Gastrocnemius medialis (tissue), 4 donors: Measurements from ENCODE around the gene SNX14. TPM values are rescaled to one million over a fixed set of nuclear protein-coding genes. Genes with fewer than 3 reads are reported as not detected.

Experiments
- ATAC-seq, 2 donors: fragments of 150-250 bp; one replicate each; pipeline ENCODE4 v1.9.1; 2016
- DNase-seq, 2 donors: peaks; one replicate each; pipeline ENCODE4 v3.0.0-alpha.2; 2019
- H3K27ac ChIP-seq, 4 donors: fragments of 200-600 bp; sonication (generic); 1 replicate in 1 of 4; 2 replicates in 3 of 4; pipeline ENCODE4 v1.5.1; 2016 to 2018; ENCODE audit warnings: mild to moderate bottlenecking in 2 of 4, moderate library complexity in 1 of 4
- H3K27me3 ChIP-seq, 3 donors: fragments of 200-600 bp; sonication (generic) in 2 of 3; 1 replicate in 1 of 3; 2 replicates in 2 of 3; pipeline versions ENCODE4 v1.5.1 to v1.6.0; 2016 to 2019; ENCODE audit warnings: mild to moderate bottlenecking in 1 of 3, moderate library complexity in 1 of 3
- H3K36me3 ChIP-seq, 2 donors: fragments of 200-600 bp; sonication (generic) in 1 of 2; one replicate each; pipeline ENCODE4 v1.5.1; 2017 to 2018
- H3K4me1 ChIP-seq, 2 donors: fragments of 200-600 bp; sonication (generic) in 1 of 2; one replicate each; pipeline ENCODE4 v1.5.1; 2016 to 2017; ENCODE audit warnings: mild to moderate bottlenecking in 2 of 2
- H3K4me3 ChIP-seq, 4 donors: fragments of 200-600 bp; sonication (generic) in 3 of 4; 1 replicate in 1 of 4; 2 replicates in 3 of 4; pipeline ENCODE4 v1.5.1; 2016 to 2019; ENCODE audit warnings: mild to moderate bottlenecking in 2 of 4
- H3K9me3 ChIP-seq, 3 donors: fragments of 200-600 bp; sonication (generic) in 2 of 3; 1 replicate in 1 of 3; 2 replicates in 2 of 3; pipeline ENCODE4 v1.5.1; 2016 to 2019
- CTCF ChIP-seq, 5 experiments: fragments of 450-650 bp in 3 of 5; fragments of 200-600 bp in 2 of 5; sonication (generic) in 2 of 5; IDR thresholded peaks in 4 of 5; conservative IDR thresholded peaks in 1 of 5; 1 replicate in 4 of 5; 2 replicates in 1 of 5; pipeline ENCODE4 v1.5.1; 2016 to 2019; ENCODE audit warnings: antibody characterized with exemption in 5 of 5, mild to moderate bottlenecking in 3 of 5, moderate library complexity in 3 of 5
- POLR2A ChIP-seq, 2 donors: fragments of 450-650 bp; IDR thresholded peaks; one replicate each; pipeline ENCODE4 v1.6.1; 2017; ENCODE audit warnings: antibody characterized with exemption in 2 of 2, mild to moderate bottlenecking in 2 of 2, moderate library complexity in 2 of 2
- in situ Hi-C, 4 donors: fragments of 200-750 bp; cut with MboI; loops; one replicate each; pipeline versions ENCODE4 v1.15.0 to v1.8.0; 2017; ENCODE audit warnings: low sequenced_read_pairs in 4 of 4
- intact Hi-C: fragments of 100-400 bp; cut with DNase I; formaldehyde crosslinking; loops from one replicate; pipeline ENCODE4 v1.15.1; 2023; ENCODE audit warnings: low total_unique reads
- total RNA-seq, 4 donors: library from RNA; depleted of rRNA; stranded (reverse); fragments of >200 nt; gene quantifications; one replicate each; pipeline versions ENCODE4 v1.1.0 to v1.2.3, GENCODE V29; 2016

The SNX14 gene
- total RNA-seq, 4 donors from 2014 or later: 16.0 to 38.5 (median 24.7) TPM

GRCh38 chr6:85465762-85466161 is 127.9 kb downstream of the SNX14 start:
- no peak for ATAC-seq
- in situ Hi-C loops: no loop called here
- intact Hi-C loops: no loop called here
- Histone ChIP-seq H3K4me1 (peaks cover 6 to 7% of the 10 kb centered on the region in 2 donors), H3K9me3 (no peaks in the 10 kb centered on the region), H3K27ac (no peak overlapping the region), H3K4me3 (no peak overlapping the region), H3K36me3 (no peaks in the 10 kb centered on the region), H3K27me3 (no peaks in the 10 kb centered on the region)
- TF ChIP-seq POLR2A (IDR thresholded peaks at IDR 0.05) (no peak), CTCF (IDR thresholded peaks at IDR 0.05 in 4 of 5, conservative IDR thresholded peaks at IDR 0.05 in 1 of 5) (no peak)
- no peak for DNase-seq

GRCh38 chr6:85464722-85465150 is 128.9 kb downstream of the SNX14 start:
- intact Hi-C loops (no loop called here), in situ Hi-C loops (no loop called here)
- no peak overlapping the region for H3K4me3 ChIP-seq
- peaks cover 6 to 7% of the 10 kb centered on the region in 2 donors for H3K4me1 ChIP-seq
- no peak for ATAC-seq
- no peaks in the 10 kb centered on the region for H3K9me3 ChIP-seq
- H3K36me3 ChIP-seq: no peaks in the 10 kb centered on the region
- TF ChIP-seq CTCF (IDR thresholded peaks at IDR 0.05 in 4 of 5, conservative IDR thresholded peaks at IDR 0.05 in 1 of 5): no peak
- no peak for TF ChIP-seq POLR2A (IDR thresholded peaks at IDR 0.05)
- H3K27ac ChIP-seq: no peak overlapping the region
- no peaks in the 10 kb centered on the region for H3K27me3 ChIP-seq
- no peak for DNase-seq

GRCh38 chr6:85464260-85464644 is 129.4 kb downstream of the SNX14 start:
- H3K4me1 ChIP-seq: peaks cover 6 to 7% of the 10 kb centered on the region in 2 donors

GRCh38 chr6:85463621-85464259 is 129.9 kb downstream of the SNX14 start:
- Histone ChIP-seq H3K27me3 (no peaks in the 10 kb centered on the region), H3K9me3 (no peaks in the 10 kb centered on the region), H3K36me3 (no peaks in the 10 kb centered on the region), H3K27ac (no peak overlapping the region), H3K4me3 (no peak overlapping the region), H3K4me1 (peaks cover 6 to 7% of the 10 kb centered on the region in 2 donors)
- ATAC-seq: no peak
- in situ Hi-C loops (no loop called here), intact Hi-C loops (no loop called here)
- no peak for TF ChIP-seq CTCF (IDR thresholded peaks at IDR 0.05 in 4 of 5, conservative IDR thresholded peaks at IDR 0.05 in 1 of 5)
- no peak for TF ChIP-seq POLR2A (IDR thresholded peaks at IDR 0.05)
- no peak for DNase-seq

More at GRCh38 chr6:85464260-85464644, 129.4 kb downstream of the SNX14 start:
- no peak overlapping the region for H3K4me3 ChIP-seq
- no peak for ATAC-seq
- in situ Hi-C loops (no loop called here), intact Hi-C loops (no loop called here)
- no peak overlapping the region for H3K27ac ChIP-seq
- no peak for TF ChIP-seq POLR2A (IDR thresholded peaks at IDR 0.05)
- no peak for TF ChIP-seq CTCF (IDR thresholded peaks at IDR 0.05 in 4 of 5, conservative IDR thresholded peaks at IDR 0.05 in 1 of 5)
- no peaks in the 10 kb centered on the region for H3K9me3 ChIP-seq
- H3K36me3 ChIP-seq: no peaks in the 10 kb centered on the region
- no peaks in the 10 kb centered on the region for H3K27me3 ChIP-seq
- DNase-seq: no peak

- TF ChIP-seq CTCF (IDR thresholded peaks at IDR 0.05 in 4 of 5, conservative IDR thresholded peaks at IDR 0.05 in 1 of 5) (no peak), POLR2A (IDR thresholded peaks at IDR 0.05) (no peak)
- Histone ChIP-seq H3K36me3 (no peaks in the 10 kb centered on the region), H3K9me3 (no peaks in the 10 kb centered on the region), H3K4me1 (peaks cover 7 to 9% of the 10 kb centered on the region in 2 donors), H3K4me3 (no peak overlapping the region), H3K27ac (no peak overlapping the region), H3K27me3 (no peaks in the 10 kb centered on the region)
- intact Hi-C loops: no loop called here
- no peak for ATAC-seq
- DNase-seq: no peak
- in situ Hi-C loops: no loop called here
Measured at GRCh38 chr6:85462673-85463072, 131.0 kb downstream of the SNX14 start.
